K562 (cell line): Measurements from ENCODE around the gene ATP6V0D1. TPM values are rescaled to one million over a fixed set of nuclear protein-coding genes. Genes with fewer than 3 reads are reported as not detected.

Experiments
- ATAC-seq: fragments of 200-7000 bp; cut with Tn5 transposase; 3 replicates; pipeline ENCODE4 v1.9.1; 2020; ENCODE audit warnings: moderate library complexity
- BruUV-seq: library from RNA; stranded (reverse); fragments of 400-500 nt; replicated peaks from 2 replicates; lab custom pipeline; 2021; lab: Mats Ljungman, UMichigan
- CTCF ChIA-PET: fragments of 300-600 bp; formaldehyde crosslinking; extraction: SDS; loops from one replicate; lab custom pipeline; 2021; ENCODE audit warnings: low intra/inter-chr PET ratio; lab: Yijun Ruan, JAX
- POLR2A ChIA-PET: fragments of 300-600, 350-650 bp; sonication (Branson Sonifier 250); formaldehyde crosslinking; extraction: SDS; loops from one replicate; lab custom pipeline; 2021; ENCODE audit warnings: antibody characterized with exemption, inconsistent platforms; lab: Yijun Ruan, JAX
- DNase-seq, 4 experiments: peaks; one replicate each; pipeline versions ENCODE4 v3.0.0 to v3.0.0-alpha.2; 2011 to 2018; ENCODE audit warnings: low spot score in 3 of 4, mixed read lengths in 3 of 4; ENCODE audit errors: extremely low read depth in 1 of 4
- FAIRE-seq: peaks from 2 replicates; lab custom pipeline; 2011; peaks lifted over from hg19 to GRCh38; lab: Jason Lieb, UNC
- H2AFZ ChIP-seq: 2 replicates; pipeline ENCODE4 v1.6.0; 2011; ENCODE audit warnings: low read depth, low read length, control low read depth, inconsistent platforms
- H3K27ac ChIP-seq: fragments of 200-600 bp; 3 replicates; pipeline ENCODE4 v1.8.0; 2011; ENCODE audit warnings: low read depth, mild to moderate bottlenecking, control low read depth, inconsistent platforms, low read length, moderate library complexity, mixed read lengths; ENCODE audit errors: extremely low read depth
- H3K27me3 ChIP-seq, 2 experiments: fragments of 300-600 bp in 1 of 2; 2 replicates in 1 of 2; 3 replicates in 1 of 2; pipeline versions ENCODE4 v1.6.0 to v1.8.0; 2011; ENCODE audit warnings: inconsistent platforms in 2 of 2, low read length in 2 of 2, mild to moderate bottlenecking in 1 of 2, mixed read lengths in 1 of 2, moderate library complexity in 1 of 2; ENCODE audit not compliant: control insufficient read depth in 2 of 2, insufficient read depth in 2 of 2
- H3K36me3 ChIP-seq: fragments of 300-600 bp; 3 replicates; pipeline ENCODE4 v1.8.0; 2011; ENCODE audit warnings: mild to moderate bottlenecking, low read length, inconsistent platforms; ENCODE audit not compliant: control insufficient read depth, insufficient read depth
- H3K4me1 ChIP-seq, 2 experiments: fragments of 200-600 bp in 1 of 2; replicated peaks in 1 of 2; 2 replicates in 1 of 2; 3 replicates in 1 of 2; pipeline versions ENCODE4 v1.5.1 to v1.8.0; 2011; ENCODE audit warnings: inconsistent platforms in 2 of 2, low read length in 2 of 2, mild to moderate bottlenecking in 1 of 2, mixed read lengths in 1 of 2, moderate library complexity in 1 of 2; ENCODE audit not compliant: control insufficient read depth in 2 of 2, insufficient read depth in 2 of 2
- H3K4me2 ChIP-seq: 2 replicates; pipeline ENCODE4 v1.6.1; 2011; ENCODE audit warnings: low read length, control low read depth, inconsistent platforms, mixed read lengths; ENCODE audit not compliant: insufficient read depth
- H3K4me3 ChIP-seq: fragments of 200-600 bp; sonication (generic), shearing (Covaris generic); 2 replicates; pipeline ENCODE4 v1.5.1; 2016; ENCODE audit warnings: control low read depth, inconsistent platforms
- H3K79me2 ChIP-seq: fragments of 200-600 bp; 3 replicates; pipeline ENCODE4 v1.8.0; 2011; ENCODE audit warnings: low read length, inconsistent platforms; ENCODE audit not compliant: control insufficient read depth, insufficient read depth
- H3K9ac ChIP-seq, 2 experiments: 2 replicates each; pipeline versions ENCODE4 v1.6.0 to v1.6.1; 2011; ENCODE audit warnings: low read depth in 2 of 2, low read length in 2 of 2, control low read depth in 1 of 2, inconsistent platforms in 1 of 2, mild to moderate bottlenecking in 1 of 2, mixed read lengths in 1 of 2; ENCODE audit not compliant: insufficient read depth in 1 of 2
- H3K9me1 ChIP-seq: one replicate; pipeline ENCODE4 v1.6.0; 2011; ENCODE audit warnings: inconsistent platforms, mild to moderate bottlenecking, low read length, moderate library complexity; ENCODE audit not compliant: control insufficient read depth, insufficient read depth
- H3K9me3 ChIP-seq: replicated peaks from 2 replicates; pipeline ENCODE4 v1.5.1; 2011; ENCODE audit warnings: low read depth, low read length, inconsistent platforms; ENCODE audit not compliant: control insufficient read depth, insufficient read depth
- H4K20me1 ChIP-seq: replicated peaks from 2 replicates; pipeline ENCODE4 v1.6.1; 2011; ENCODE audit warnings: low read length, inconsistent platforms, mixed read lengths; ENCODE audit not compliant: control insufficient read depth, insufficient read depth
- JUND ChIP-seq, 2 experiments: IDR thresholded peaks; 2 replicates in 1 of 2; 3 replicates in 1 of 2; pipeline ENCODE4 v1.6.1; 2011; ENCODE audit warnings: borderline replicate concordance in 2 of 2, low read depth in 2 of 2, low read length in 2 of 2, improper control_type of control experiment in 1 of 2, missing biosample characterization in 1 of 2, missing genetic modification characterization in 1 of 2, missing genetic modification reagents in 1 of 2
- PKNOX1 ChIP-seq: fragments of 450-650 bp; IDR thresholded peaks from 2 replicates; pipeline ENCODE4 v1.6.1; 2016
- RBM39 ChIP-seq: fragments of 200-400 bp; formaldehyde crosslinking; optimal IDR thresholded peaks from 2 replicates; pipeline ENCODE3; 2018; ENCODE audit warnings: low read depth, low read length
- STAT6 ChIP-seq: sonication (generic); formaldehyde crosslinking; IDR thresholded peaks from 2 replicates; pipeline ENCODE4 v1.8.1; 2023; ENCODE audit warnings: mild to moderate bottlenecking, missing genetic modification reagents
- ZNF23 ChIP-seq: fragments of 250-450 bp; sonication (Bioruptor Pico); IDR thresholded peaks from 2 replicates; pipeline ENCODE4 v1.4.0; 2020; ENCODE audit warnings: mild to moderate bottlenecking
- ZNF318 ChIP-seq, 2 experiments: fragments of 450-650 bp; IDR thresholded peaks; 2 replicates each; pipeline ENCODE4 v1.6.1; 2016; ENCODE audit warnings: mild to moderate bottlenecking in 2 of 2, borderline replicate concordance in 1 of 2, low read depth in 1 of 2, moderate library complexity in 1 of 2
- WGBS: fragments of 100-300 bp; shearing (Covaris generic); methylation state at CpG from one replicate; pipeline ENCODE4 v1.1.6; 2016; ENCODE audit warnings: low coverage, mixed read lengths; ENCODE audit not compliant: insufficient coverage; ENCODE audit errors: missing lambda C conversion rate; 5-methylcytosine and 5-hydroxymethylcytosine counted together
- in situ Hi-C: fragments of 300-500 bp; cut with MboI; formaldehyde crosslinking; loops from 4 replicates; pipeline ENCODE4 v1.15.0; 2018; ENCODE audit warnings: inconsistent platforms, mixed read lengths
- intact Hi-C: fragments of 100-400 bp; cut with micrococcal nuclease; formaldehyde crosslinking; loops from 2 replicates; pipeline ENCODE4 v1.14.2; 2022
- polyA plus RNA-seq, 8 experiments: library from polyadenylated mRNA; depleted of rRNA in 4 of 8; stranded (reverse) in 5 of 8; unstranded in 3 of 8; fragments of >200 nt; fragmentation: Nextera tagmentation in 2 of 8; fragmentation: Illumina TruSeq in 1 of 8; extraction: Ambion mirVana in 2 of 8; extraction: Trizol in 1 of 8; gene quantifications; 2 replicates each; pipeline versions ENCODE4 v1.2.1 to v1.2.3, GENCODE V29; 2011 to 2014; ENCODE audit warnings: inconsistent platforms in 1 of 8, missing spikeins in 1 of 8
- total RNA-seq, 7 experiments: library from RNA; depleted of rRNA in 6 of 7; stranded (reverse); fragments of >200 nt in 6 of 7; fragmentation: Illumina TruSeq in 2 of 7; extraction: Trizol in 2 of 7; gene quantifications; 2 replicates each; pipeline versions ENCODE4 v1.2.1 to v1.2.3, GENCODE V29; 2011 to 2021; ENCODE audit warnings: low replicate concordance in 1 of 7

Gene ATP6V0D1
- total and polyA plus RNA-seq, 9 of the 15 experiments (the other 6 are each of a cell fraction or from before 2014, with no cell fraction given) = 23.2 to 69.7 (median 45.6) TPM

DNA sequence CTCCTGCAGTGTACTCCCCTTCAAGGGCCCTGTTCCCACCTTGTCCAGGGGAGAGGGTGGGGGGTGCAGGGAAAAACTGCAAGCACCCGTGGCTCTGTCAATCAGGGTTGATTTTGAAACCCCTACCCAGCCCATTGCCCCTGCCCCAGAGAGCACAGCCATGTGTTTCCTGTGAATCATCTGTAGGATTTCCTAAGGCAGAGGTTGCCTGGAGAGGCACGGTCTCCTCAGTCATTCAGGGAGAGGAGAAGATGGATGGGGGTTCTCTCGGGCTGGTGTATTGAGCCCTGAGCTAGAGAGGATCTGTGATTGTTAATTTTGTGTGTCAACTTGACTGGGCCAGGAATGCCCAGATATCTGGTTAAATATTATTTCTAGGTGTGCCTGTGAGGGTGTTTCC, 5.8 kb upstream of the ATP6V0D1 start:
- no peak for ATAC-seq
- Histone ChIP-seq H4K20me1 (no peaks in the 10 kb centered on the region), H3K9ac (no peak overlapping the region; a peak in 1 of 4 replicates), H3K36me3 (peaks cover 7% of the 10 kb centered on the region; the same call in 2 of the 3 replicates), H3K4me2 (no peak overlapping the region), H3K4me1 (peaks cover 10 to 22% of the 10 kb centered on the region in 2 experiments), H3K4me3 (no peak overlapping the region), H3K27ac (no peak overlapping the region), H3K9me1 (no peaks in the 10 kb centered on the region), H3K79me2 (peaks cover 11% of the 10 kb centered on the region), H3K9me3 (peaks cover 2% of the 10 kb centered on the region; the same call in 1 of the 2 replicates), H2AFZ (no peak overlapping the region), H3K27me3 (no peaks in the 10 kb centered on the region)
- BruUV-seq = no TSS peak
- in situ Hi-C loops (no loop called here), intact Hi-C loops (no loop called here)
- no peak for DNase-seq
- WGBS = 47% methylated on average over 3 of the region's 3 CpGs
- ChIA-PET CTCF (no interaction called here), POLR2A (interaction anchor here (1.1 kb wide), 1 partner anchor 34 kb away, joined by 4 read pairs; no protein-coding TSS in a partner anchor)
- no peak for FAIRE-seq
- TF ChIP-seq STAT6 (CRISPR knock-in tag) (no peak), PKNOX1 (no peak), ZNF318 (IDR thresholded peaks at IDR 0.05; ENCODE audit: borderline replicate concordance in 1 of 2, low read depth in 1 of 2) (no peak), ZNF23 (no peak), RBM39 (no peak), JUND (IDR thresholded peaks at IDR 0.05; ENCODE audit: borderline replicate concordance, low read depth, low read length) (no peak), JUND (tag; IDR thresholded peaks at IDR 0.05; ENCODE audit: borderline replicate concordance, low read depth, low read length) (no peak)
